Left forelimb (tissue), 1 donor: ENCODE results near the gene GAS1.

ENCODE experiments used
- DNase-seq: peaks from one replicate; pipeline ENCODE4 v3.0.0-alpha.2; 2018; ENCODE audit warnings: low spot score

The GAS1 gene

GRCh38 chr9:86947146-86948073 lies at the start of gene GAS1:
Gene GAS1 (minus strand): TSS chr9:86947506. CDS start chr9:86946779, 727 bp downstream.
- DNase-seq: peak; percentile 97

GRCh38 chr9:86994231-86994630 lies 46.9 kb upstream of the GAS1 start:
- no peak for DNase-seq

GRCh38 chr9:86993830-86994229 lies 46.5 kb upstream of the GAS1 start:
- DNase-seq: no peak

GRCh38 chr9:86991077-86991476 lies 43.8 kb upstream of the GAS1 start:
- DNase-seq: no peak

- no peak for DNase-seq
Measured at GRCh38 chr9:86990290-86990689, 43.0 kb upstream of the GAS1 start.

- DNase-seq: no peak
Measured at GRCh38 chr9:86987900-86988299, 40.6 kb upstream of the GAS1 start.

GRCh38 chr9:86985132-86985647 lies 37.9 kb upstream of the GAS1 start:
- DNase-seq: no peak

GRCh38 chr9:86983620-86984259 lies 36.4 kb upstream of the GAS1 start:
- DNase-seq: no peak

GRCh38 chr9:86983249-86983619 lies 35.9 kb upstream of the GAS1 start:
- DNase-seq: no peak

GRCh38 chr9:86980802-86981201 lies 33.5 kb upstream of the GAS1 start:
- DNase-seq: no peak

- DNase-seq: no peak
Measured at GRCh38 chr9:86979657-86980056, 32.4 kb upstream of the GAS1 start.

- DNase-seq: peak; percentile 64
Measured at GRCh38 chr9:86978922-86979474, 31.7 kb upstream of the GAS1 start.

GRCh38 chr9:86978413-86978812 lies 31.1 kb upstream of the GAS1 start:
- no peak for DNase-seq

GRCh38 chr9:86977205-86977835 lies 30.0 kb upstream of the GAS1 start:
- no peak for DNase-seq

GRCh38 chr9:86975606-86976005 lies 28.3 kb upstream of the GAS1 start:
- DNase-seq: no peak

GRCh38 chr9:86975036-86975435 lies 27.7 kb upstream of the GAS1 start:
- DNase-seq: no peak

GRCh38 chr9:86974421-86974820 lies 27.1 kb upstream of the GAS1 start:
- DNase-seq: no peak

GRCh38 chr9:86971742-86972141 lies 24.4 kb upstream of the GAS1 start:
- no peak for DNase-seq

GRCh38 chr9:86968258-86968920 lies 21.1 kb upstream of the GAS1 start:
- no peak for DNase-seq

GRCh38 chr9:86966852-86967511 lies 19.7 kb upstream of the GAS1 start:
- DNase-seq: no peak
